Measurements from ENCODE around the gene TAS1R3. TPM values are rescaled to one million over a fixed set of nuclear protein-coding genes. Genes with fewer than 3 reads are reported as not detected.

The TAS1R3 gene
- polyA plus RNA-seq, 1 donor from 2014 or later, result 1.0 TPM

DNA sequence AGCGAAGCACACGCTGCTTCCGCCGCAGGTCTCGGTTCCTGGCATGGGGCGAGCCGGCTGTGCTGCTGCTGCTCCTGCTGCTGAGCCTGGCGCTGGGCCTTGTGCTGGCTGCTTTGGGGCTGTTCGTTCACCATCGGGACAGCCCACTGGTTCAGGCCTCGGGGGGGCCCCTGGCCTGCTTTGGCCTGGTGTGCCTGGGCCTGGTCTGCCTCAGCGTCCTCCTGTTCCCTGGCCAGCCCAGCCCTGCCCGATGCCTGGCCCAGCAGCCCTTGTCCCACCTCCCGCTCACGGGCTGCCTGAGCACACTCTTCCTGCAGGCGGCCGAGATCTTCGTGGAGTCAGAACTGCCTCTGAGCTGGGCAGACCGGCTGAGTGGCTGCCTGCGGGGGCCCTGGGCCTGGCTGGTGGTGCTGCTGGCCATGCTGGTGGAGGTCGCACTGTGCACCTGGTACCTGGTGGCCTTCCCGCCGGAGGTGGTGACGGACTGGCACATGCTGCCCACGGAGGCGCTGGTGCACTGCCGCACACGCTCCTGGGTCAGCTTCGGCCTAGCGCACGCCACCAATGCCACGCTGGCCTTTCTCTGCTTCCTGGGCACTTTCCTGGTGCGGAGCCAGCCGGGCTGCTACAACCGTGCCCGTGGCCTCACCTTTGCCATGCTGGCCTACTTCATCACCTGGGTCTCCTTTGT is 2.6 kb downstream of the TAS1R3 start:
- no peaks in the 10 kb centered on the region for H3K9me3 ChIP-seq (ENCODE audit: low read length)
- no peaks in the 10 kb centered on the region for H4K20me1 ChIP-seq (ENCODE audit: insufficient read depth)
- no peaks in the 10 kb centered on the region for H3K27me3 ChIP-seq (ENCODE audit: insufficient read depth, low read depth, low read length)
- H3K9ac ChIP-seq (ENCODE audit: low read length), result no peak overlapping the region
- no peak overlapping the region for H3K27ac ChIP-seq (ENCODE audit: low read length)
- H3K9me2 ChIP-seq (ENCODE audit: insufficient read depth, low read length), result no peaks in the 10 kb centered on the region
- no peak for TF ChIP-seq TAF1 (IDR thresholded peaks at IDR 0.05; ENCODE audit: low read depth)
- TF ChIP-seq, protein P1, sequence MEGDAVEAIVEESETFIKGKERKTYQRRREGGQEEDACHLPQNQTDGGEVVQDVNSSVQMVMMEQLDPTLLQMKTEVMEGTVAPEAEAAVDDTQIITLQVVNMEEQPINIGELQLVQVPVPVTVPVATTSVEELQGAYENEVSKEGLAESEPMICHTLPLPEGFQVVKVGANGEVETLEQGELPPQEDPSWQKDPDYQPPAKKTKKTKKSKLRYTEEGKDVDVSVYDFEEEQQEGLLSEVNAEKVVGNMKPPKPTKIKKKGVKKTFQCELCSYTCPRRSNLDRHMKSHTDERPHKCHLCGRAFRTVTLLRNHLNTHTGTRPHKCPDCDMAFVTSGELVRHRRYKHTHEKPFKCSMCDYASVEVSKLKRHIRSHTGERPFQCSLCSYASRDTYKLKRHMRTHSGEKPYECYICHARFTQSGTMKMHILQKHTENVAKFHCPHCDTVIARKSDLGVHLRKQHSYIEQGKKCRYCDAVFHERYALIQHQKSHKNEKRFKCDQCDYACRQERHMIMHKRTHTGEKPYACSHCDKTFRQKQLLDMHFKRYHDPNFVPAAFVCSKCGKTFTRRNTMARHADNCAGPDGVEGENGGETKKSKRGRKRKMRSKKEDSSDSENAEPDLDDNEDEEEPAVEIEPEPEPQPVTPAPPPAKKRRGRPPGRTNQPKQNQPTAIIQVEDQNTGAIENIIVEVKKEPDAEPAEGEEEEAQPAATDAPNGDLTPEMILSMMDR (IDR thresholded peaks at IDR 0.05; ENCODE audit: poor library complexity, severe bottlenecking), result no peak
- no peaks in the 10 kb centered on the region for H3K79me2 ChIP-seq (replicated peaks; ENCODE audit: insufficient read depth, low read length)
- no peak overlapping the region for H3K4me3 ChIP-seq (ENCODE audit: low read length)
- H3F3A ChIP-seq (ENCODE audit: insufficient read depth, low read length, poor library complexity, severe bottlenecking), result no peaks in the 10 kb centered on the region
- no peak overlapping the region for H3K4me2 ChIP-seq (ENCODE audit: low read length)
- no peaks in the 10 kb centered on the region for H3K36me3 ChIP-seq (ENCODE audit: insufficient read depth, low read length)
- H2AFZ ChIP-seq (ENCODE audit: low read depth, low read length), result no peak overlapping the region

DNA sequence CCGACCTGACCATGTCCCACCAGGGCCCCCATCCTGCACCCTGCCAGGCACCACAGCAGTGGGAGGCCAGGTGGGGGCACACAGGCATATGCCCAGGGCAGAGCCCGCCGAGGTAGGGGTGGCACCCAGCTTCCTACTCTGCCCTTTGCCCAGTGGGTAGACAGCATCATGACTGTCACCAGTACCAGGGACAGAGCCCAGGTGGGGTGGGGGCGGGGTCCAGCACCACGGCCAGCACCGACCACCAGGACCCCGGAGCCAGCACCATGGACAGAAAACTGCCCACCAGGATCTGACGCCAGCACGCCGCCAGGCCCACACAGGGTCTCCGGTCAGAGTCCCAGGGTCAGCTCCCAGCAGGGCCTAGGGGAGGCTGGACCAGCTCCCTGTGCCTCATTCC is 3.8 kb downstream of the TAS1R3 start:
- no peaks in the 10 kb centered on the region for H3K27me3 ChIP-seq (ENCODE audit: insufficient read depth, low read depth, low read length)
- H3K79me2 ChIP-seq (replicated peaks; ENCODE audit: insufficient read depth, low read length), result no peaks in the 10 kb centered on the region
- no peak overlapping the region for H3K27ac ChIP-seq (ENCODE audit: low read length)
- H3K36me3 ChIP-seq (ENCODE audit: insufficient read depth, low read length), result no peaks in the 10 kb centered on the region
- TF ChIP-seq RAD21 (conservative IDR thresholded peaks at IDR 0.05) (no peak), EZH2 (IDR thresholded peaks at IDR 0.05; ENCODE audit: borderline replicate concordance, insufficient read depth, low read length, poor library complexity, severe bottlenecking) (no peak), POLR2AphosphoS5 (IDR thresholded peaks at IDR 0.05) (no peak), EP300 (conservative IDR thresholded peaks at IDR 0.05; ENCODE audit: poor library complexity, severe bottlenecking) (no peak), TAF1 (IDR thresholded peaks at IDR 0.05; ENCODE audit: low read depth) (no peak), MXI1 (conservative IDR thresholded peaks at IDR 0.05; ENCODE audit: poor library complexity, severe bottlenecking) (no peak), SMC3 (conservative IDR thresholded peaks at IDR 0.05; ENCODE audit: poor library complexity) (no peak)
- TF ChIP-seq, protein P2, sequence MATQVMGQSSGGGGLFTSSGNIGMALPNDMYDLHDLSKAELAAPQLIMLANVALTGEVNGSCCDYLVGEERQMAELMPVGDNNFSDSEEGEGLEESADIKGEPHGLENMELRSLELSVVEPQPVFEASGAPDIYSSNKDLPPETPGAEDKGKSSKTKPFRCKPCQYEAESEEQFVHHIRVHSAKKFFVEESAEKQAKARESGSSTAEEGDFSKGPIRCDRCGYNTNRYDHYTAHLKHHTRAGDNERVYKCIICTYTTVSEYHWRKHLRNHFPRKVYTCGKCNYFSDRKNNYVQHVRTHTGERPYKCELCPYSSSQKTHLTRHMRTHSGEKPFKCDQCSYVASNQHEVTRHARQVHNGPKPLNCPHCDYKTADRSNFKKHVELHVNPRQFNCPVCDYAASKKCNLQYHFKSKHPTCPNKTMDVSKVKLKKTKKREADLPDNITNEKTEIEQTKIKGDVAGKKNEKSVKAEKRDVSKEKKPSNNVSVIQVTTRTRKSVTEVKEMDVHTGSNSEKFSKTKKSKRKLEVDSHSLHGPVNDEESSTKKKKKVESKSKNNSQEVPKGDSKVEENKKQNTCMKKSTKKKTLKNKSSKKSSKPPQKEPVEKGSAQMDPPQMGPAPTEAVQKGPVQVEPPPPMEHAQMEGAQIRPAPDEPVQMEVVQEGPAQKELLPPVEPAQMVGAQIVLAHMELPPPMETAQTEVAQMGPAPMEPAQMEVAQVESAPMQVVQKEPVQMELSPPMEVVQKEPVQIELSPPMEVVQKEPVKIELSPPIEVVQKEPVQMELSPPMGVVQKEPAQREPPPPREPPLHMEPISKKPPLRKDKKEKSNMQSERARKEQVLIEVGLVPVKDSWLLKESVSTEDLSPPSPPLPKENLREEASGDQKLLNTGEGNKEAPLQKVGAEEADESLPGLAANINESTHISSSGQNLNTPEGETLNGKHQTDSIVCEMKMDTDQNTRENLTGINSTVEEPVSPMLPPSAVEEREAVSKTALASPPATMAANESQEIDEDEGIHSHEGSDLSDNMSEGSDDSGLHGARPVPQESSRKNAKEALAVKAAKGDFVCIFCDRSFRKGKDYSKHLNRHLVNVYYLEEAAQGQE (IDR thresholded peaks at IDR 0.05; ENCODE audit: borderline replicate concordance), result no peak
- TF ChIP-seq, protein P1 (IDR thresholded peaks at IDR 0.05; ENCODE audit: poor library complexity, severe bottlenecking), result no peak
- no peaks in the 10 kb centered on the region for H4K20me1 ChIP-seq (ENCODE audit: insufficient read depth)
- no peak overlapping the region for H3K4me3 ChIP-seq (ENCODE audit: low read length)
- no peaks in the 10 kb centered on the region for H3K9me3 ChIP-seq (ENCODE audit: low read length)
- no peak overlapping the region for H3K9ac ChIP-seq (ENCODE audit: low read length)
- no peak overlapping the region for H2AFZ ChIP-seq (ENCODE audit: low read depth, low read length)
- H3F3A ChIP-seq (ENCODE audit: insufficient read depth, low read length, poor library complexity, severe bottlenecking), result no peaks in the 10 kb centered on the region
- no peak overlapping the region for H3K4me2 ChIP-seq (ENCODE audit: low read length)
- H3K9me2 ChIP-seq (ENCODE audit: insufficient read depth, low read length), result no peaks in the 10 kb centered on the region

Data from neural cell (in vitro differentiated cells).